MCF 10A (cell line): ENCODE data around the gene ZNF93. TPM values are rescaled to one million over a fixed set of nuclear protein-coding genes. Genes with fewer than 3 reads are reported as not detected.
"Not testable (repeated sequence)": the region's sequence is repeated elsewhere in the genome, so short reads cannot be mapped to it uniquely, and the experiment has no call there.

ENCODE experiments used
- Bru-seq: library from RNA; stranded (reverse); fragments of 400-500 nt; gene quantifications from one replicate; lab custom pipeline; 2021; lab: Mats Ljungman, UMichigan
- BruChase-seq, 2 experiments: library from RNA; stranded (reverse); fragments of 400-500 nt; gene quantifications; one replicate each; lab custom pipeline; 2021; lab: Mats Ljungman, UMichigan
- BruUV-seq: library from RNA; stranded (reverse); fragments of 400-500 nt; replicated peaks from 2 replicates; lab custom pipeline; 2021; lab: Mats Ljungman, UMichigan
- CTCF ChIA-PET: fragments of 300-600 bp; sonication (Branson Sonifier 250); formaldehyde crosslinking; extraction: SDS; loops from one replicate; lab custom pipeline; 2021; ENCODE audit warnings: antibody characterized with exemption, inconsistent platforms; lab: Yijun Ruan, JAX
- POLR2A ChIA-PET: fragments of 300-600, 350-650 bp; sonication (Branson Sonifier 250); formaldehyde crosslinking; extraction: SDS; loops from one replicate; lab custom pipeline; 2020; ENCODE audit warnings: antibody characterized with exemption, inconsistent platforms; lab: Yijun Ruan, JAX
- DNase-seq: peaks from one replicate; pipeline ENCODE4 v3.0.0-alpha.2; 2018; ENCODE audit not compliant: unreplicated experiment
- H3K27ac Mint-ChIP-seq: one replicate; pipeline ENCODE4 v1.8.0; 2022; ENCODE audit warnings: mild to moderate bottlenecking, low read depth, mixed read lengths; ENCODE audit not compliant: unreplicated experiment
- H3K27me3 Mint-ChIP-seq: one replicate; pipeline ENCODE4 v1.8.0; 2022; ENCODE audit warnings: mixed read lengths; ENCODE audit not compliant: insufficient read depth, unreplicated experiment
- H3K36me3 Mint-ChIP-seq: one replicate; pipeline ENCODE4 v1.8.0; 2022; ENCODE audit warnings: mild to moderate bottlenecking, moderate library complexity, mixed read lengths; ENCODE audit not compliant: insufficient read depth, unreplicated experiment
- H3K4me1 Mint-ChIP-seq: one replicate; pipeline ENCODE4 v1.8.0; 2022; ENCODE audit warnings: mixed read lengths; ENCODE audit not compliant: insufficient read depth, unreplicated experiment
- H3K4me3 Mint-ChIP-seq: one replicate; pipeline ENCODE4 v1.8.0; 2022; ENCODE audit warnings: mild to moderate bottlenecking, moderate library complexity, mixed read lengths; ENCODE audit not compliant: unreplicated experiment
- H3K9me3 Mint-ChIP-seq: one replicate; pipeline ENCODE4 v1.8.0; 2022; ENCODE audit warnings: mixed read lengths; ENCODE audit not compliant: unreplicated experiment
- intact Hi-C: fragments of 100-400 bp; cut with micrococcal nuclease; formaldehyde crosslinking; loops from 2 replicates; pipeline ENCODE4 v1.14.1; 2022
- long read RNA-seq: library from polyadenylated mRNA; stranded (forward); transcript quantifications from one replicate; pipeline ENCODE4 v2.0.0, GENCODE V29; 2022
- total RNA-seq: library from RNA; stranded (reverse); gene quantifications from 2 replicates; pipeline ENCODE4 v1.2.3, GENCODE V29; 2022
- TF ChIP-seq, protein P1 (sequence below): fragments of 200-600 bp; IDR thresholded peaks from one replicate; pipeline ENCODE4 v1.8.0; 2022; ENCODE audit warnings: antibody characterized with exemption, mild to moderate bottlenecking; ENCODE audit not compliant: unreplicated experiment

Gene ZNF93
- total RNA-seq (1.1 and 1.4 TPM in 2 replicates), Bru-seq, nascent RNA (percentile 45 among the genes with signal in this experiment), BruChase-seq, experiment 1, labeled RNA remaining after a 6-hour chase (percentile 28 among the genes with signal in this experiment), BruChase-seq, experiment 2, labeled RNA remaining after a 2-hour chase (percentile 43 among the genes with signal in this experiment)
- long read RNA-seq, partial matches to known transcripts, result 0 of 3 reads
- long read RNA-seq, other reads (novel, unspliced or antisense), result 0 of 3 reads

DNA sequence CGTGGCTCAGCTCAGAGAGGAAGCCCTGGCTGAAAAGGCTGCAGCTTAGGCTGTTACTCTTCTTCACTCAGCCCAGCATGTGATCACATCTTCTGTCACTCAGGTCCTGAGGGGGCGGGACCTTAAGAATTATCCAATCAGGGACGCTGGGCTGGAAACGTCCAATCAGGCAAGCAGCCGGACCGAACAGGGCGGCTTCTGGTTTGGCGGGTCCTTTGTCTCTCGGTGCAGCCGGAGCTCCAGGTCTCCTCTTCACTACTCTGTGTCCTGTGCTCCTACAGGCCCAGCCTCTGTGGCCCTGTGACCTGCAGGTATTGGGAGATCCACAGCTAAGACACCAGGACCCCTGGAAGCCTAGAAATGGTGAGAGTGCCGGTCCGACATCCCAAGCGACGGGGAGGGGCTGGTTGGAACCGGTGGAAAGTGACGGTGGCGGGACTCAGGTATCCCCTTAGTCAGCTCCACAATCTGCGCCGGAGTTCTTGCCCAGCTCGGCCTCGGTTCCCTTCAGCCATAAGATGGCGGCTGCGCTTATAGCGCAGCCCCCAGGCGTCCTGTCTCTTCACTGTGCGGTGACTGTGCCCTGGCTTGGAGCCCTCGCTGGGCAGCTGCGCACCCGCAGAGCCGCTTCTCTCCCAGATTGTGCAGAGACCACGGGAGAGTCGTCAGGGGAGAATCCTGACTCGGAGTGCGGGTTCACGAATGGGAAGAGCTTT is at the start of gene ZNF93:
Gene ZNF93 (plus strand): TSS at position 218 of the 716 bp plus-strand sequence. CDS start 143 bp downstream, at position 361.
- peak within 1 kb of the TSS; percentile 80 for H3K27ac Mint-ChIP-seq
- no peaks in the 10 kb centered on the region for H3K4me1 Mint-ChIP-seq
- intact Hi-C loops, result loop anchor here (1.0 kb wide), 1 partner anchor 125 kb away; no protein-coding TSS in a partner anchor
- BruUV-seq, result TSS peak; percentile 35
- DNase-seq, result peak; percentile 83
- H3K36me3 Mint-ChIP-seq, result no peaks in the 10 kb centered on the region
- CTCF ChIA-PET, result no interaction called here
- POLR2A ChIA-PET, result interaction anchor here (1.4 kb wide), 1 partner anchor 34 kb away, joined by 5 read pairs; no protein-coding TSS in a partner anchor
- H3K9me3 Mint-ChIP-seq, result peaks cover 29% of the 10 kb centered on the region
- H3K27me3 Mint-ChIP-seq, result no peaks in the 10 kb centered on the region
- peak within 1 kb of the TSS; percentile 77 for H3K4me3 Mint-ChIP-seq
- TF ChIP-seq, protein P1, sequence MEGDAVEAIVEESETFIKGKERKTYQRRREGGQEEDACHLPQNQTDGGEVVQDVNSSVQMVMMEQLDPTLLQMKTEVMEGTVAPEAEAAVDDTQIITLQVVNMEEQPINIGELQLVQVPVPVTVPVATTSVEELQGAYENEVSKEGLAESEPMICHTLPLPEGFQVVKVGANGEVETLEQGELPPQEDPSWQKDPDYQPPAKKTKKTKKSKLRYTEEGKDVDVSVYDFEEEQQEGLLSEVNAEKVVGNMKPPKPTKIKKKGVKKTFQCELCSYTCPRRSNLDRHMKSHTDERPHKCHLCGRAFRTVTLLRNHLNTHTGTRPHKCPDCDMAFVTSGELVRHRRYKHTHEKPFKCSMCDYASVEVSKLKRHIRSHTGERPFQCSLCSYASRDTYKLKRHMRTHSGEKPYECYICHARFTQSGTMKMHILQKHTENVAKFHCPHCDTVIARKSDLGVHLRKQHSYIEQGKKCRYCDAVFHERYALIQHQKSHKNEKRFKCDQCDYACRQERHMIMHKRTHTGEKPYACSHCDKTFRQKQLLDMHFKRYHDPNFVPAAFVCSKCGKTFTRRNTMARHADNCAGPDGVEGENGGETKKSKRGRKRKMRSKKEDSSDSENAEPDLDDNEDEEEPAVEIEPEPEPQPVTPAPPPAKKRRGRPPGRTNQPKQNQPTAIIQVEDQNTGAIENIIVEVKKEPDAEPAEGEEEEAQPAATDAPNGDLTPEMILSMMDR, result no peak

DNA sequence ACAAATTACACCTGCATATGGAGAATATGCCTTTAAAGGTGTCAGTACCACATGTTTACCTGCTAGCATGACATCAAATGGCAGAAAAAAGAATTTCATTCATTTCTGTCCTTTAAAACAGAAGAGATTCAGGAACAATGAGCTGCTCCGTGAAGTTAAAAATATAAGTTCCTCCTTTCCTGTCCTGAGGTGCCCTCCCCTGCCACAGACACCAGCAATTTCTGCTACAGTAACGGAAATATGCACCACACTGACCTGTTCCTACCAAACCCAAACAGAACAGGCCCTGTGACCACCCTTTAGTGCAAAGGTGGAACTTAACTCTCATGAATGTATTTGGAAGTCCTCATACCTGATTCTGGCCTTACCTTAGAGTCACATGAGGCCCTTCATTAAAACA is 49.0 kb upstream of the ZNF93 start:
- CTCF ChIA-PET, DNase-seq, BruUV-seq, intact Hi-C loops, H3K27ac Mint-ChIP-seq, H3K4me1 Mint-ChIP-seq, H3K4me3 Mint-ChIP-seq, H3K36me3 Mint-ChIP-seq, H3K9me3 Mint-ChIP-seq, H3K27me3 Mint-ChIP-seq: not testable (repeated sequence)
- POLR2A ChIA-PET, result interaction anchor here (1.0 kb wide), 1 partner anchor 19 kb away, joined by 3 read pairs; no protein-coding TSS in a partner anchor

DNA sequence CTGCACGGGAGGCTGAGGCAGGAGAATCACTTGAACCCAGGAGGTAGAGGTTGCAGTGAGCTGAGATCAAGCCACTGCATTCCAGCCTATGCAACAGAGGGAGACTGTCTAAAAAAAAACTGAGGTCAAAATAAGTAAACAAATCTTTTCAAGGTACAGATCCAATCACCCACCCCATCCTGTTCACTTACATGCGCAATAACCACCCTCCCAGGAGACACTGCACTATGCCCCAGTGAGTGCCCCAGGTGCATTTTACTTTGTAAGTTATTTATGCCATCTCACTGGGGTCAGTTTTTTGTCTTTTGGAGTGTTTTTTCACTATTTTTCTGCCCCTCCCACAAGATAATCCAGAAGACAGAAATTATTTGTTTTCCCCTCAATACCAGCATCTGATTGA is 42.0 kb upstream of the ZNF93 start:
- Mint-ChIP-seq H3K27ac (no peak overlapping the region), H3K9me3 (peaks cover 5% of the 10 kb centered on the region), H3K4me1 (no peaks in the 10 kb centered on the region), H3K36me3 (no peaks in the 10 kb centered on the region), H3K27me3 (no peaks in the 10 kb centered on the region), H3K4me3 (no peak overlapping the region)
- ChIA-PET CTCF (no interaction called here), POLR2A (no interaction called here)
- intact Hi-C loops, result no loop called here
- TF ChIP-seq, protein P1, result no peak
- no TSS peak for BruUV-seq
- no peak for DNase-seq

GRCh38 chr19:19860756-19861390 is 39.9 kb upstream of the ZNF93 start:
- no peak for DNase-seq

More at GRCh38 chr19:19860756-19861390, 39.9 kb upstream of the ZNF93 start:
- H3K36me3 Mint-ChIP-seq, result no peaks in the 10 kb centered on the region
- no TSS peak for BruUV-seq
- intact Hi-C loops, result loop anchor here (10.0 kb wide), 1 partner anchor 196 kb away; the partner anchor contains the start of genes ATP13A1 and ZNF101
- no peak overlapping the region for H3K4me3 Mint-ChIP-seq
- H3K27ac Mint-ChIP-seq, result no peak overlapping the region
- no peaks in the 10 kb centered on the region for H3K4me1 Mint-ChIP-seq
- peaks cover 5% of the 10 kb centered on the region for H3K9me3 Mint-ChIP-seq
- TF ChIP-seq, protein P1, result no peak
- CTCF ChIA-PET, result no interaction called here
- POLR2A ChIA-PET, result no interaction called here
- no peaks in the 10 kb centered on the region for H3K27me3 Mint-ChIP-seq
